ENCODE results near the gene PIKFYVE.

PIKFYVE gene

DNA sequence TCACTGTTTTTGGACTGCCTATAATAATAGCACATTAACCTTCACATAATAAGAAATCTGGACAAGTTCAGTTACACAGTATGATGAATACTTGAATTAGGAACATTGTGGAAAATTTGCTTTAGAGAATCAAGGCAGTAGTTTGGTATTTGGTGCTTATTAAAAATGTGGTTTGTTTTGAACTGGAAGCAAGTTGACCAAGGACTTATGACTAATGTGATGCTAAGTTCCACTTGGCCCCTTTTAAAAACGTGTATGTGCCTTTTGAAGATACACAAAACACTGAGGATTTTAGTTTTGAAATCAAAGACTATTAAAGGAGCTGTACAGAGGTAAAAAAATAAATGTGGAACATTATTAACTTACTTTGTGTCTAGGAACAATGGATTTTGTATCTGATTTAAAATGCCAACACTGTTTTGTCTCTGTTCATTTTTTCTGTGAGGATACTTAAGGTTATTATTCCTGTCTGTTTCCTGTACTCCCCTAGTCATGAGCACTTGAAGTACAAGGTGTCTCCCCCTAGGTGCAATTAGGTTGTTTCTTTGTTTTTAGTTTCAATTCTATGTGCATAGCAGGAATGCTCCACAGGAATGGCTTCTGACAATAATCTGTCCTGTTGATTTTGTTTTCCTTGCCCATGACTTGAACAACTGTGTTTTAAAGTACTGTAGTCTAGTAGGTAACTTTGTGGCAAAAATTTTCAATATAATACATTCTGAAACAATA, 91.0 kb downstream of the PIKFYVE start:
- Histone ChIP-seq H3K36me3 (ENCODE audit: control insufficient read depth, insufficient read depth, low read length) (peaks cover 8% of the 10 kb centered on the region), H3K27me3 (ENCODE audit: control insufficient read depth, insufficient read depth, low read length) (no peaks in the 10 kb centered on the region), H3K9ac (ENCODE audit: low read length) (no peak overlapping the region), H3K4me1 (ENCODE audit: control insufficient read depth, insufficient read depth, low read length) (peaks cover 4% of the 10 kb centered on the region), H3K9me3 (ENCODE audit: control insufficient read depth, low read length) (no peaks in the 10 kb centered on the region), H3K4me3 (ENCODE audit: low read length) (no peak overlapping the region)

DNA sequence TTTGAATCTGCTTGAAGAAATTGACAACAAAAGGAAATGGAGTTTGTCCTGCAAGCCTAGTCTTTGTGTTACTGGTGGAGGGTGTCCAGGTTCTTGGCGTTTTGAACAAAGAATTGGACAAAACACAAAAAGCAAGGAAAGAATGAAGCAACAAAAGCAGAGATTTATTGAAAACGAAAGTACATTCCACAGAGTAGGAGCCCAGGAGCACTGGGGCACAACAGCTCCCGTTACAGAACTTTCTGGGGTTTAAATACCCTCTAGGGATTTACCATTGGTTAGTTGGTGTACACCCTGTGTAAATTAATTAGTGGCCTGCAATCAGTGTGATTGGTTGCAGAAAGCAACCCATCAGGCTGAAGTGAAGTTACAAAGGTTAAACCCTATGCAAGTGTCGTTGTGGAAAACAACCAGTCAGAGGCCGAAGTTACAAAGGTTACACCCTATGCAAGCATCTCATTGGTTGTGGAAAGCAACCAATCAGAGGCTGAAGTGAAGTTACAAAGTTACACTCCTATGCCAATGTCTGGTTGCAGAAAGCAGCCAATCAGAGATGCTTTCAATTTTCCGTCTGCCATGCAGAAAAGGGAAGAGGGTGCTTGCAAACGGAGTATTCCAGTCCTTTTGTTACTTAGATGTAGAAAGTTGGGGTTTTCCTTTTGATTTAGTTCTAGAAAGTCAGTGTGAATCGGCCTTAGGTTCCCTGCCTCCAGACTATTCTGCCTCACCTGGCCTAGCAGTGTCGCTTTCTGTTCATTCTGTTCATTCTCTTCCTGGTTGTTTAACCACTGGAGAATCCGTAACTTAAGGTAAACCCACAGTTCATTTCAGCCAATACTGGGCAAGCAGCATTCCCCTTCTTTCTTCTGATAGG, 92.9 kb downstream of the PIKFYVE start:
- Histone ChIP-seq H3K27me3 (ENCODE audit: control insufficient read depth, insufficient read depth, low read length) (no peaks in the 10 kb centered on the region), H3K4me3 (ENCODE audit: low read length) (no peak overlapping the region), H3K4me1 (ENCODE audit: control insufficient read depth, insufficient read depth, low read length) (peaks cover 4% of the 10 kb centered on the region), H3K36me3 (ENCODE audit: control insufficient read depth, insufficient read depth, low read length) (peaks cover 8% of the 10 kb centered on the region), H3K9ac (ENCODE audit: low read length) (no peak overlapping the region), H3K9me3 (ENCODE audit: control insufficient read depth, low read length) (no peaks in the 10 kb centered on the region)

DNA sequence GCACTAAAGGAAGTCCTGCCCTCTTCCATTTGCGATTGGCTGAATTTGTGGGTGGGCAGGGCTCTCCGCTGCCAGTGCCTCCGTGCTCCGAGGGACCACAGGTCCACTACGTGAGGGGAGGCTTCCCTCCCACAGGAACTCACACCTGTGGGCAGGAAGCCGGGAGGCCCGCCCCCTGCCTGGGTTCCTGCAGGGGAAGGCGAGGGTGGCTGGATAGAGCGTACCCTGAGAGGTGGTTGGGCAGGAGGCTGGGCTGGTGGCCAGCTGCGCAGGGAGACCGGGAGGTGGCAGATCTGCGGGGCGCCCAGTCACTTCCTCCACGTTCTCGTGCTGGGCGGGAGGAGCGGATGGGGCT, 93.6 kb downstream of the PIKFYVE start:
- Histone ChIP-seq H3K9me3 (ENCODE audit: control insufficient read depth, low read length) (no peaks in the 10 kb centered on the region), H3K27me3 (ENCODE audit: control insufficient read depth, insufficient read depth, low read length) (no peaks in the 10 kb centered on the region), H3K4me1 (ENCODE audit: control insufficient read depth, insufficient read depth, low read length) (peaks cover 4% of the 10 kb centered on the region), H3K9ac (ENCODE audit: low read length) (no peak overlapping the region), H3K36me3 (ENCODE audit: control insufficient read depth, insufficient read depth, low read length) (peaks cover 8% of the 10 kb centered on the region), H3K4me3 (ENCODE audit: low read length) (no peak overlapping the region)

DNA sequence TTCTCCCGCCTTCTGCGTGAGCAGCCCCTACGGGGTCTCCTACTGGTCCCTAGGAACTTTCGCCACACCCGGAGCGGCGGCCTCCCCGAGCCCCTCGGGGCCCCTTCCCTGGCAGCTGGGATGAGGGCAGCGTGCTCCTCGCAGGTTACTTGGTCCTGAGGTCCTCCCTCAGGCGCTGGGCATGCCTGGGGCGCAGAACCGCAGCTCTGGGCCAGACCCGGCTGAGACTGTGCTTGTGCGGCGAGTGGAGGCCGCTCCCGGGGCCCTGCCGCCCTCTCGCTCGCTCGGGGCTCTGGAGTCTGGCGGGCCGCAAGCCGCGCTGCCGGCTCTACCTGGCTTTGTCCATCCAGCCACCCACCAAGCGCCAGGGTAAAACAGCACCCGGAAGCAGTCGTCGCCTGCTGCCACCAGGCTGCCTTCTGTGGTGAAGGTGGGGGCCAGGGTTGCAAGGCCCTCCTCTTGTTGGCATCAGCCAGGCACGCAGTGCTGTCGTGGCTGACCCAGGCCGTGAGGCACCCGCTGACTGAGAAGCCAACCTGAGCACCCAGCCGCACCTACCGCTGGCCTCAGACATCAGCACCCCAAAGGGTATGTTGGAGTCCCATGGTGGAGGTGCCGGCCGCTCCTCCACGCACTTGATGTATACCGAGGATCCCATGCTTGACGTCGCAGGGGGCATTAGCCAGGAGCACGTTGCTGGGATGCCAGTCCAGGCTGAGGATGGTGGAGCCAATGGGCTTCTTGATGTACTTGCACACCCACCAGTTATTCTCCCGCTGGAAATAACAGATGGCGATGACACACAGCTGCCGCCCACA, 94.4 kb downstream of the PIKFYVE start:
- no peaks in the 10 kb centered on the region for H3K4me1 ChIP-seq (ENCODE audit: control insufficient read depth, insufficient read depth, low read length)
- H3K9ac ChIP-seq (ENCODE audit: low read length) = no peak overlapping the region
- H3K36me3 ChIP-seq (ENCODE audit: control insufficient read depth, insufficient read depth, low read length) = peaks cover 4% of the 10 kb centered on the region
- no peaks in the 10 kb centered on the region for H3K9me3 ChIP-seq (ENCODE audit: control insufficient read depth, low read length)
- no peaks in the 10 kb centered on the region for H3K27me3 ChIP-seq (ENCODE audit: control insufficient read depth, insufficient read depth, low read length)
- no peak overlapping the region for H3K4me3 ChIP-seq (ENCODE audit: low read length)

DNA sequence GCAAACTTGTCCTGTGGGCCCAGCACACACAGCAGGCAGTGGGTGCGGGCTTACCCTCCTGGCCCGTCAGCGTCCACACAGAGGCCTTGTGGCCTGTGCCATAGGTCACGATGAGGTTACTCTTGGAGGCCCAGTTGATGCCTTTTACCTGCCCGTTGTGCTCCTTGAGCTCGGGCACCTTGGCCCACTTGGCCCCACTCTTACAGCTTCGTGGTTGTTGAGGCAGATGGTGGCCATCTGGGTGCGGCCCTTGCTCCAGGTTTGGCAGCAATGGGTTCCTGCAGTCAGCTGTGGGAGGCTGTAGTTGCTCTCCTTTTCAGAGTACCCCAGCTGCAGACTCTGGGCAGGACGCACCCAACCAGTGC, 95.0 kb downstream of the PIKFYVE start:
- Histone ChIP-seq H3K9me3 (ENCODE audit: control insufficient read depth, low read length) (no peaks in the 10 kb centered on the region), H3K4me1 (ENCODE audit: control insufficient read depth, insufficient read depth, low read length) (no peaks in the 10 kb centered on the region)

DNA sequence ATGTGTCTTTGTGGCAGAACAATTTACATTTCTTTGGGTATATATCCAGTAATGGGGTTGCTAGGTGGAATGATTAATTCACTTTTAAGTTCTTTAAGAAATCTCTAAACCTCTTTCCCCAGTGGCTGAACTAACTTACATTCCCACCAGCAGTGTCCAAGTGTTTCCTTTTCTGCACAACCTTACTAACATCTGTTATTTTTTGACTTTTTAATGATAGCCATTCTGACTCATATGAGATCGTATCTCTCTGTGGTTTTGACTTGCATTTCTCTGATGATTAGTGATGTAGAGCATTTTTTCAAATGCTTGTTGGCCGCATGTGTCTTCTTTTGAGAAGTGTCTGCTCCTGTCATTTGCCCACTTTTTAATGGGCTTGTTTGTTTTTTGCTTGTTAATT, 97.4 kb downstream of the PIKFYVE start:
- Histone ChIP-seq H3K27me3 (ENCODE audit: control insufficient read depth, insufficient read depth, low read length) (no peaks in the 10 kb centered on the region), H3K9me3 (ENCODE audit: control insufficient read depth, low read length) (no peaks in the 10 kb centered on the region), H3K9ac (ENCODE audit: low read length) (no peak overlapping the region), H3K4me1 (ENCODE audit: control insufficient read depth, insufficient read depth, low read length) (no peaks in the 10 kb centered on the region), H3K4me3 (ENCODE audit: low read length) (no peak overlapping the region), H3K36me3 (ENCODE audit: control insufficient read depth, insufficient read depth, low read length) (peaks cover 4% of the 10 kb centered on the region)

More for the DNA sequence above, 95.0 kb downstream of the PIKFYVE start:
- Histone ChIP-seq H3K36me3 (ENCODE audit: control insufficient read depth, insufficient read depth, low read length) (peaks cover 4% of the 10 kb centered on the region), H3K9ac (ENCODE audit: low read length) (no peak overlapping the region), H3K27me3 (ENCODE audit: control insufficient read depth, insufficient read depth, low read length) (no peaks in the 10 kb centered on the region), H3K4me3 (ENCODE audit: low read length) (no peak overlapping the region)

DNA sequence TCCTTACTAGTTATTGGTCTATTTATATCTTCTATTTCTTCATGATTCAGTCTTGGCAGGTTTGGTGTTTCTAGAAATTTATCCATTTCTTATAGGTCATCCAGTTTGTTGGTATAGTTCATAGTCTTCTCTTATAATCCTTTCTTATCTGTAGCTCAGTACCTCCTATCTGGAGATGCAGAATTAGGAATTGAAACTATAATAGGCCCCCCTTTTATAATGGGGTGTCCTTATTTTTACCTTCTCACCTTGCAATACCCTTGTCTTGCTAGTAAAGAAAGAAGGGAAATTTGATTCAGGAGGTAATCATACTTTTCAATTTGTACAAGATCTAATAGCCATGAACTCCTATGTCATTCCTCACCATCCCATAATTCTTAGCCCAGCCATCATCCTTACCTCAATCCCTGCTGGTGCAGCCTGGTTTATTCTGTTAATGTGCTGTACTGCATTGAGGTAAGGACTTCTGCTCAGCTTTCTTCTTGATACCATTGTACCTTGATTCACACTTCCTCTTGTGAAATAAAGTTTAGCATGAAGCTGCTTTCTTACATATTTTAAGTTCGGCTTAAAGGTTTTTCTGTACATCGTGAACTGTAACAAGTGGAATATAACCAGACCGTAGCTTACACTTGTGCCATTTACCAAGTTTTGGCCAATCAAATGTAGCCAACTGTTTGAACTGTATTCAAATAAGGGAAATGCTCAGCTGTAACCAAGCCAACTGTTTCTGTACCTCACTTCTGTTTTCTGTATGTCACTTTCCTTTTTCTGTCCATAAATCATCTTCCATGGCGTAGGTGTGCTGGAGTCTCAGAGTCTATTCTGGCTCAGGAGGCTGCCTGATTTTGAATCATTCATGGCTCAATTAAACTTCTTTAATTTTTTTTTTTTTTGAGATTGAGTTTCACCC, 100.4 kb downstream of the PIKFYVE start:
- no peak overlapping the region for H3K9ac ChIP-seq (ENCODE audit: low read length)
- no peaks in the 10 kb centered on the region for H3K36me3 ChIP-seq (ENCODE audit: control insufficient read depth, insufficient read depth, low read length)
- no peaks in the 10 kb centered on the region for H3K4me1 ChIP-seq (ENCODE audit: control insufficient read depth, insufficient read depth, low read length)
- H3K9me3 ChIP-seq (ENCODE audit: control insufficient read depth, low read length) = no peaks in the 10 kb centered on the region
- H3K4me3 ChIP-seq (ENCODE audit: low read length) = no peak overlapping the region
- no peaks in the 10 kb centered on the region for H3K27me3 ChIP-seq (ENCODE audit: control insufficient read depth, insufficient read depth, low read length)

DNA sequence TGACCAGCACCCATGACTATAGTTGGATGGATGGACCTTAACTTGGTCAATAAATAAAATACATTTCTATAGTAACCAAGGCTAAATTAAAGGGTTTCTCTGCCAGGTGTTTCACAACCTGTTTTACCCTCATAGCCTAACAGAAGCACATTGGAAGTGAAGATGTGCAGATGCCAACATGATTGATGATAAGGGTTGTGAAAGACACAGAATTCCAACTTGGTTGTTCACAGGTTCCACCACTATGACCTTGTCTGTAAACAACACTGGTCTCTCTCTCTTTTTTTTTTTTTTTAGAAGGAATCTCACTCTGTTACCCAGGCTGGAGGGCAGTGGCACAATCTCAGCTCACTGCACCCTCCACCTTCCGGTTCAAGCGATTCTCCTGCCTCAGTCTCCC, 103.0 kb downstream of the PIKFYVE start:
- no peak overlapping the region for H3K4me3 ChIP-seq (ENCODE audit: low read length)
- H3K36me3 ChIP-seq (ENCODE audit: control insufficient read depth, insufficient read depth, low read length) = no peaks in the 10 kb centered on the region
- H3K9ac ChIP-seq (ENCODE audit: low read length) = no peak overlapping the region
- no peaks in the 10 kb centered on the region for H3K4me1 ChIP-seq (ENCODE audit: control insufficient read depth, insufficient read depth, low read length)
- H3K27me3 ChIP-seq (ENCODE audit: control insufficient read depth, insufficient read depth, low read length) = no peaks in the 10 kb centered on the region
- no peaks in the 10 kb centered on the region for H3K9me3 ChIP-seq (ENCODE audit: control insufficient read depth, low read length)

DNA sequence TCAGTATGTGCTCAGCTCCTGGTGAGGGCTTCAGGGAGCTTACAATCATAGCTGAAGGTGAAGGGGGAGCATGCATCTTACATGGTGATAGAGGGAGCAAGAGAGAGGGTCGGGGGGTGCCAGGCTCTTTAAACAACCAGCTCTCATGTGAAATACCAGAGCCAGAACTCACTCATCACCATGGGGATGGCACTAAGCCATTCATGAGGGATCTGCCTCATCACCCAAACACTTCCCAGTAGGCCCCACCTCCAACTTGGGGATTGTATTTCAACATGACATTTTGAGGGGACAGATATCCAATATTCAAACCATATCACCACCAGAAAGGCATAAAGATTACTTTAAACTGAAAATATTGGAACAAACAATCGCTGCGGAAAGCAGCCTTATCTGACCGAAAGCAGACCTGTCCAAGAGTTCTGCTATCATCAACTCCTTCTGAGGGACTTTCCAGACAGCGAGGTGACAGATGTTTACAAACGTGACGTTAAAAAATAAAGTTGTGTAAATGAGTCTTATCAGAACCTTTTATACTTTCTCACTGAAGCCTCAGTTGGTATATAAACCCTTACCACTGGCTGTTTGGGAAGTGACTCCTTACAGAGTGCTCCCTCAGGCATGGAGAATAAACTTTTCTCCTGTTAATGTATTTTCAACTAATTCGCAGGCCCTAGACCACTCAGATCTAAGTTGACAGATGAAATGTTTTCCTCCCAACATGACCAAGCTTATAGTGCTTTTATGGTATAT, 105.0 kb downstream of the PIKFYVE start:
- Histone ChIP-seq H3K36me3 (ENCODE audit: control insufficient read depth, insufficient read depth, low read length) (no peaks in the 10 kb centered on the region), H3K4me3 (ENCODE audit: low read length) (no peak overlapping the region), H3K4me1 (ENCODE audit: control insufficient read depth, insufficient read depth, low read length) (no peaks in the 10 kb centered on the region), H3K27me3 (ENCODE audit: control insufficient read depth, insufficient read depth, low read length) (no peaks in the 10 kb centered on the region), H3K9me3 (ENCODE audit: control insufficient read depth, low read length) (no peaks in the 10 kb centered on the region), H3K9ac (ENCODE audit: low read length) (no peak overlapping the region)

DNA sequence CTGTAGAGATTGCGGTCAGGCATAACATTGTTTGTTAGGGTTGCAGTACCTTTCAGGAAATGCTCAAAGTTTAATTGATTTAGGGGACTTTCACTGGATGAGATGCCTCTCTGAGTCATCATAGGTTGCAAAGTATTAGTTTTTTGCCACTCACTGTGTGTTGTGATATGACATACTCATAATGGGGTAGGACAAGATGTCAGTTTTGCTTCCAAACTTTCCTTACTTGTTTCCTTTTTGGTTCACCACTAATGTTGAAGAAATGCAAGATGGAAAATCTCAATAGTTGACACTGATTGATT, 105.5 kb downstream of the PIKFYVE start:
- H3K36me3 ChIP-seq (ENCODE audit: control insufficient read depth, insufficient read depth, low read length) = no peaks in the 10 kb centered on the region

More for the DNA sequence above, 105.5 kb downstream of the PIKFYVE start:
- Histone ChIP-seq H3K9ac (ENCODE audit: low read length) (no peak overlapping the region), H3K27me3 (ENCODE audit: control insufficient read depth, insufficient read depth, low read length) (no peaks in the 10 kb centered on the region), H3K4me1 (ENCODE audit: control insufficient read depth, insufficient read depth, low read length) (no peaks in the 10 kb centered on the region), H3K9me3 (ENCODE audit: control insufficient read depth, low read length) (no peaks in the 10 kb centered on the region), H3K4me3 (ENCODE audit: low read length) (no peak overlapping the region)
